PC-9 (cell line): Measurements from ENCODE around the gene GALR2.

Experiments used
- CTCF ChIP-seq: fragments of 200-600 bp; sonication (generic); conservative IDR thresholded peaks from 2 replicates; pipeline ENCODE4 v1.6.1; 2017; ENCODE audit warnings: mixed run types, antibody characterized with exemption, mild to moderate bottlenecking, moderate library complexity
- EZH2 ChIP-seq: fragments of 200-600 bp; sonication (generic); IDR thresholded peaks from 2 replicates; pipeline ENCODE4 v1.8.0; 2017; ENCODE audit warnings: antibody characterized with exemption, low read depth

GRCh38 chr17:76081295-76082210 is 7.0 kb downstream of the GALR2 start:
- TF ChIP-seq EZH2 (no peak), CTCF (no peak)
